Type B pancreatic cell (in vitro differentiated cells): Measurements from ENCODE around the gene SLC4A4. TPM values are rescaled to one million over a fixed set of nuclear protein-coding genes. Genes with fewer than 3 reads are reported as not detected.
A peak's percentile ranks its signal among the peaks of the same experiment; 100 is the strongest.

Experiments
- DNase-seq: peaks from one replicate; pipeline ENCODE4 v3.0.0; 2021; ENCODE audit warnings: mixed read lengths; ENCODE audit not compliant: unreplicated experiment; ENCODE audit errors: extremely low spot score
- H3K27ac Mint-ChIP-seq: 2 replicates; pipeline ENCODE4 v1.8.0; 2021; ENCODE audit warnings: mild to moderate bottlenecking, mixed read lengths
- H3K27me3 Mint-ChIP-seq: 2 replicates; pipeline ENCODE4 v1.8.0; 2021; ENCODE audit warnings: mixed read lengths
- H3K36me3 Mint-ChIP-seq: 2 replicates; pipeline ENCODE4 v1.8.0; 2021; ENCODE audit warnings: mixed read lengths
- H3K4me1 Mint-ChIP-seq: one replicate; pipeline ENCODE4 v1.8.0; 2021; ENCODE audit warnings: mixed read lengths; ENCODE audit not compliant: unreplicated experiment
- H3K4me3 Mint-ChIP-seq: 2 replicates; pipeline ENCODE4 v1.8.0; 2021; ENCODE audit warnings: mild to moderate bottlenecking, mixed read lengths
- H3K9me3 Mint-ChIP-seq: 2 replicates; pipeline ENCODE4 v1.8.0; 2021; ENCODE audit warnings: mixed read lengths
- CTCF ChIP-seq: fragments of 200-600 bp; sonication (generic); conservative IDR thresholded peaks from 2 replicates; pipeline ENCODE4 v1.5.0; 2021; ENCODE audit warnings: antibody characterized with exemption, mild to moderate bottlenecking
- total RNA-seq: library from RNA; stranded (reverse); gene quantifications from 2 replicates; pipeline ENCODE4 v1.2.1, GENCODE V29; 2021; ENCODE audit warnings: low replicate concordance

SLC4A4 gene
- total RNA-seq, 1 donor from 2014 or later: 27.2 TPM

- Mint-ChIP-seq H3K36me3 (peaks cover 9% of the 10 kb centered on the region), H3K9me3 (peaks cover 6% of the 10 kb centered on the region), H3K4me1 (peaks cover 7% of the 10 kb centered on the region), H3K27ac (peak overlapping the region; percentile 54), H3K4me3 (peak overlapping the region; percentile 32), H3K27me3 (no peaks in the 10 kb centered on the region)
- no peak for TF ChIP-seq CTCF
- DNase-seq: no peak
Measured at GRCh38 chr4:71487344-71487920, 148.6 kb downstream of the SLC4A4 start.

DNA sequence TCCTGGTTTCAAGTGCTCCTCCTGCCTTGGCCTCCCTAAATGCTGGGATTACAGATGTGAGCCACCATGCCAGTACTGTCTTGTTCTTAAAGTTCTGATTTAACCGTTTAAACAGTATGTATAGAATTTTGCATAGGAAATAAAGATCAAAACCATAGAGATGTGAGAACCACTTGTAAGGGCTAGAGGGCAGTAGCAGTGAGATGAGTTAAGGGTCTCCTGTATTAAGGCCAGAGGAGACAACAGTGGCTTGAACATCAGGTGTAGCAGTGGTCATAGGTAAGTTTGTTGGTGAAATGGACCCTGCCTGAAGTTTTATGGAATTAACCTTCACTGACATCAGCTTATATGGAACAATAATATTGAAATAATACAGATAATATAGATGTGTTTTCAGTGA, 155.7 kb downstream of the SLC4A4 start:
- TF ChIP-seq CTCF: no peak
- no peaks in the 10 kb centered on the region for H3K9me3 Mint-ChIP-seq
- no peaks in the 10 kb centered on the region for H3K27me3 Mint-ChIP-seq
- no peak for DNase-seq
- no peak overlapping the region for H3K27ac Mint-ChIP-seq
- peaks cover 4% of the 10 kb centered on the region for H3K4me1 Mint-ChIP-seq
- H3K36me3 Mint-ChIP-seq: no peaks in the 10 kb centered on the region
- no peak overlapping the region for H3K4me3 Mint-ChIP-seq

- peaks cover 4% of the 10 kb centered on the region for H3K4me1 Mint-ChIP-seq
- no peak overlapping the region for H3K4me3 Mint-ChIP-seq
- H3K27me3 Mint-ChIP-seq: no peaks in the 10 kb centered on the region
Measured at GRCh38 chr4:71495454-71495853, 156.6 kb downstream of the SLC4A4 start.

GRCh38 chr4:71497078-71497477, 158.3 kb downstream of the SLC4A4 start:
- no peak for TF ChIP-seq CTCF
- no peak for DNase-seq
- peaks cover 4% of the 10 kb centered on the region for H3K4me1 Mint-ChIP-seq
- H3K36me3 Mint-ChIP-seq: no peaks in the 10 kb centered on the region
- H3K9me3 Mint-ChIP-seq: no peaks in the 10 kb centered on the region
- H3K27ac Mint-ChIP-seq: no peak overlapping the region
- H3K4me3 Mint-ChIP-seq: no peak overlapping the region
- no peaks in the 10 kb centered on the region for H3K27me3 Mint-ChIP-seq

More at GRCh38 chr4:71495454-71495853, 156.6 kb downstream of the SLC4A4 start:
- Mint-ChIP-seq H3K27ac (no peak overlapping the region), H3K36me3 (no peaks in the 10 kb centered on the region), H3K9me3 (no peaks in the 10 kb centered on the region)
- TF ChIP-seq CTCF: no peak
- no peak for DNase-seq

DNA sequence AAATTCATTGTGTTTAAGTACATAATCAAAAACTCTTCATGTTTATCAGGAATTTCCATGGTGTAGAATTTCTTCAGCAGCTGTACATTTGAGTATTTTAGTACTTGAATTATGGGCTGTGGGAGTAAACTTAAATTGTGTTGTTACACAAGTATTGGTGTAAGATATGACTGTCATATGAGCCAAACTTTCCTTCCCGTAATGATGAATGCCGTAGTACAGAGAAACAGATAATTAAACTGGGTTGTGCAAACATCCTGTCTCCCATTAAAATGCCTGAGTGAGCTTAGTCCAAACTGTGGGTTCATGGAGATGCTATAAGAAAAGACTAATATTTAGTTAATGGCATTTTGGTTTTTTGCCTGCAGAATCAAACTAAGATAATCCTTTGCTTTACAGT, 159.2 kb downstream of the SLC4A4 start:
- H3K36me3 Mint-ChIP-seq: no peaks in the 10 kb centered on the region

More for the DNA sequence above, 159.2 kb downstream of the SLC4A4 start:
- no peaks in the 10 kb centered on the region for H3K9me3 Mint-ChIP-seq
- no peak for TF ChIP-seq CTCF
- H3K4me1 Mint-ChIP-seq: peaks cover 4% of the 10 kb centered on the region
- no peak overlapping the region for H3K4me3 Mint-ChIP-seq
- DNase-seq: no peak
- H3K27me3 Mint-ChIP-seq: no peaks in the 10 kb centered on the region
- H3K27ac Mint-ChIP-seq: no peak overlapping the region
